ENCODE measurements around the gene SPO11.

- TF ChIP-seq CTCF (IDR thresholded peaks at IDR 0.05), result no peak
- no peak for TF ChIP-seq POLR2A (IDR thresholded peaks at IDR 0.05)
Measured at GRCh38 chr20:57386762-57387161, 57.2 kb downstream of the SPO11 start.
